ENCODE results near the gene ABCC2.
"Not testable (repeated sequence)": the region's sequence is repeated elsewhere in the genome, so short reads cannot be mapped to it uniquely, and the experiment has no call there.

The ABCC2 gene

DNA sequence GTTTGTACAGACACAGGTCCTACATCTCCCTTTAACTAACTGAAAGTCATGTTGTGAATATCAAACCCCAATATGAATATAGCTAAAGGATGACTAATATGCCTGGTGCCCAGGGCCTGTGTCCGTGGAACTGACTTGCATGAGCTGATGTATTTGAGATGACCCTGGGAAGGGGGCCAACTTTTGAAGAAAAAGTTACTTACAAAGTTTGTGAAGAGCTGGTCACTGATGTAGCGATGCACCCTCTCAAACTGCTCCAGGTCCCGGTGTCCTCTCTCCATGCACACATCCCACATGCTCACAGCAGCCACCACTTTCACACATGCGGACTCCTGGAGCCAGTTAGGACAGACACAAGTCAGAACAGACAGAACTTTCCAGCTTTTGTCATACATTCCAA is 106.2 kb downstream of the ABCC2 start:
- no peak for DNase-seq (ENCODE audit: low read depth in 3 of 3, low spot score in 1 of 3)

DNA sequence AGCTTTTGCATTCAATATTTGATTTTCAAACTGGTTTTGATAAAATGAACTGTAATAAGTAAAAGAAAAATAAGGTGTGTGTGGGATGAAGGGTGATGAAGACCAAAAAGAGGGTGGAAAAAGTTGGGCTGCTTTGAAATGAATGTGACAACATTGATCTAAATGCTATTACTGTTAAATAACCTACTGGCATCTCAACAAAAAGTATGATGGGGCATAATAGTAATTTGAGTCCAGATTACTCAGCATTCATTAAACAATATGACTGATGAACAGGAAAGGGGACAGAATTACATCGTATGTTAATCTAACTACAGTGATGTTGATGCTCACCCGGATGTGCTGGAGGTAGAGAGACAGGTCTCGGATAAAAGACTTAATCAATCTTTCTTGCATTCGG is 112.2 kb downstream of the ABCC2 start:
- no peak for DNase-seq (ENCODE audit: low read depth in 3 of 3, low spot score in 1 of 3)

GRCh38 chr10:99895066-99895465 is 112.6 kb downstream of the ABCC2 start:
- DNase-seq (ENCODE audit: low read depth in 3 of 3, low spot score in 1 of 3) = not testable (repeated sequence)

DNA sequence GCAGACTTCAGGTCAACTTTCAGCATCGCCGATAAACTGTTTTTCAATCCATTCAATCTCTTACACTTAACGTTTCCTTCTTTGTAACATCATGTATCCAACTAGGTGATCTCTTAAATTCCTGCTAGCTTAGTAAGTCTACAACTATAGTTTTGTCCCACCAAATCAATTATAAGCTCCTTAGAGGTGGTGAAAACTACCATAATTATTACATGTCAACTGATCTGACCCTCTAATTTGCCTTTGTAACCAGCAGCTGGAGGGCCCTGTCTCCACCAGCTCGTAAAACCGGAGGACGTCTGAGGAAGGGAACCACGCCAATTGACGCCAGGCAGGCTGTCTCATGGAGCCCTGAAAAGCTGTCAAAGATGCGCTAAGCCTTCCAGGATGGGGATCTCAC is 113.4 kb downstream of the ABCC2 start:
- DNase-seq (ENCODE audit: low read depth in 3 of 3, low spot score in 1 of 3) = no peak
